ENCODE results near the gene KIF6. TPM values are rescaled to one million over a fixed set of nuclear protein-coding genes. Genes with fewer than 3 reads are reported as not detected.

KIF6 gene
- total RNA-seq (under 1 TPM; 0.19 to 0.78 (median 0.40) TPM), polyA plus RNA-seq (1 to 10 TPM in 1 of 2 donors, under 1 TPM in 1; 0.57 to 1.0 TPM)

- H3K27ac ChIP-seq, result peak within 1 kb of the TSS in 3 of 4 donors; percentile 25 to 62 (median 60)
- peak; percentile 94 to 99 (median 96) for DNase-seq
- no peaks in the 10 kb centered on the region for H3K27me3 ChIP-seq
- WGBS, 2 donors, result 1 to 2% methylated on average over 52 to 58 of the region's 58 CpGs
- ATAC-seq, result peak; percentile 99 to 100 (median 100)
- no peak for FAIRE-seq
- H3K36me3 ChIP-seq, result no peaks in the 10 kb centered on the region
- intact Hi-C loops (cut with DNase I), result no loop called here
- no peaks in the 10 kb centered on the region for H3K9me3 ChIP-seq
- H3K4me3 ChIP-seq, result peak within 1 kb of the TSS; percentile 58 to 93 (median 89)
- no peak for TF ChIP-seq CTCF (IDR thresholded peaks at IDR 0.05)
- H3K4me1 ChIP-seq, result no peaks in the 10 kb centered on the region
Observed at GRCh38 chr6:39724787-39725631, at the start of gene KIF6. KIF6 (minus strand) TSS chr6:39725408; CDS start chr6:39725310, 98 bp downstream.

- no peak for FAIRE-seq
Observed at GRCh38 chr6:39773782-39774181, 48.6 kb upstream of the KIF6 start.

GRCh38 chr6:39772559-39773273, 47.5 kb upstream of the KIF6 start:
- H3K4me1 ChIP-seq, result no peaks in the 10 kb centered on the region
- H3K27me3 ChIP-seq, result no peaks in the 10 kb centered on the region
- H3K9me3 ChIP-seq, result no peaks in the 10 kb centered on the region
- no peak overlapping the region for H3K27ac ChIP-seq
- FAIRE-seq (no peak), ATAC-seq (no peak), DNase-seq (no peak)
- no peaks in the 10 kb centered on the region for H3K36me3 ChIP-seq
- intact Hi-C loops (cut with DNase I), result no loop called here
- WGBS, 2 donors, result 75 to 92% methylated on average over 6 of the region's 6 CpGs
- no peak for TF ChIP-seq CTCF (IDR thresholded peaks at IDR 0.05)
- no peak overlapping the region for H3K4me3 ChIP-seq

More at GRCh38 chr6:39773782-39774181, 48.6 kb upstream of the KIF6 start:
- 96% methylated on average over 2 of the region's 2 CpGs for WGBS, 2 donors
- Histone ChIP-seq H3K36me3 (no peaks in the 10 kb centered on the region), H3K4me1 (no peaks in the 10 kb centered on the region), H3K27me3 (no peaks in the 10 kb centered on the region), H3K27ac (no peak overlapping the region), H3K9me3 (no peaks in the 10 kb centered on the region), H3K4me3 (no peak overlapping the region)
- DNase-seq (no peak), ATAC-seq (no peak)
- intact Hi-C loops (cut with DNase I), result no loop called here
- no peak for TF ChIP-seq CTCF (IDR thresholded peaks at IDR 0.05)

GRCh38 chr6:39770446-39770845, 45.2 kb upstream of the KIF6 start:
- intact Hi-C loops (cut with DNase I), result no loop called here
- no peaks in the 10 kb centered on the region for H3K9me3 ChIP-seq
- DNase-seq (no peak), FAIRE-seq (no peak), ATAC-seq (no peak)
- TF ChIP-seq CTCF (IDR thresholded peaks at IDR 0.05), result no peak
- H3K4me3 ChIP-seq, result no peak overlapping the region
- no peaks in the 10 kb centered on the region for H3K27me3 ChIP-seq
- no peak overlapping the region for H3K27ac ChIP-seq
- no peaks in the 10 kb centered on the region for H3K4me1 ChIP-seq
- H3K36me3 ChIP-seq, result no peaks in the 10 kb centered on the region
- 86 to 96% methylated on average over 4 of the region's 4 CpGs for WGBS, 2 donors
